ENCODE data around the gene ERLIN1. TPM values are rescaled to one million over a fixed set of nuclear protein-coding genes. Genes with fewer than 3 reads are reported as not detected.

Gene ERLIN1
- total and polyA plus RNA-seq, 10 of the 15 experiments (the other 5 are each of a cell fraction or from before 2014, with no cell fraction given), result 4.9 to 21.7 (median 13.0) TPM

DNA sequence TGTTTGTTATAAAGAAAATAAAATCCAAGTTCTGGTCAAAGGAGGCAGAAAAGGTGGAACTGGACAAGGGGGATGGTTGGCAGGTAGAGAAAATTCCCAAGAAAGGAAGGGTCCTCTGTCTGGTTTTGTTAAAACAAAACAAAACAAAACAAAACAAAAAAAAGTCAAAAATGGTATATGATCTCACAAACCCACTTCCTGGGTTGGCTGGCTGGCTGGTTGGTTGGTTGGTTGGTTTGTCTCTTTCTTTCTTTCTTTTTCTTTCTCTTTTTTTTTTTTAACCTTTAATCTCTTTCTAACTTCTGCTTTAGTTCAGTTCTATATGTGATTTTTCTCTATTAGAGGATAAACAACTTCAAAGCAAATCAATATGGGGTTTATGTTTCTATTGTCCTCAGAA is 63.0 kb downstream of the ERLIN1 start (continued):
- TF ChIP-seq, protein P1, sequence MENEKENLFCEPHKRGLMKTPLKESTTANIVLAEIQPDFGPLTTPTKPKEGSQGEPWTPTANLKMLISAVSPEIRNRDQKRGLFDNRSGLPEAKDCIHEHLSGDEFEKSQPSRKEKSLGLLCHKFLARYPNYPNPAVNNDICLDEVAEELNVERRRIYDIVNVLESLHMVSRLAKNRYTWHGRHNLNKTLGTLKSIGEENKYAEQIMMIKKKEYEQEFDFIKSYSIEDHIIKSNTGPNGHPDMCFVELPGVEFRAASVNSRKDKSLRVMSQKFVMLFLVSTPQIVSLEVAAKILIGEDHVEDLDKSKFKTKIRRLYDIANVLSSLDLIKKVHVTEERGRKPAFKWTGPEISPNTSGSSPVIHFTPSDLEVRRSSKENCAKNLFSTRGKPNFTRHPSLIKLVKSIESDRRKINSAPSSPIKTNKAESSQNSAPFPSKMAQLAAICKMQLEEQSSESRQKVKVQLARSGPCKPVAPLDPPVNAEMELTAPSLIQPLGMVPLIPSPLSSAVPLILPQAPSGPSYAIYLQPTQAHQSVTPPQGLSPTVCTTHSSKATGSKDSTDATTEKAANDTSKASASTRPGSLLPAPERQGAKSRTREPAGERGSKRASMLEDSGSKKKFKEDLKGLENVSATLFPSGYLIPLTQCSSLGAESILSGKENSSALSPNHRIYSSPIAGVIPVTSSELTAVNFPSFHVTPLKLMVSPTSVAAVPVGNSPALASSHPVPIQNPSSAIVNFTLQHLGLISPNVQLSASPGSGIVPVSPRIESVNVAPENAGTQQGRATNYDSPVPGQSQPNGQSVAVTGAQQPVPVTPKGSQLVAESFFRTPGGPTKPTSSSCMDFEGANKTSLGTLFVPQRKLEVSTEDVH (IDR thresholded peaks at IDR 0.05; ENCODE audit: low read depth, partially characterized antibody), result no peak
- TF ChIP-seq RUNX3 (IDR thresholded peaks at IDR 0.05; ENCODE audit: low read length) (peak; percentile 33; the same call in 1 of the 2 replicates), SP1 (IDR thresholded peaks at IDR 0.05; ENCODE audit: low read depth, low read length) (no peak), POLR2A (IDR thresholded peaks at IDR 0.05; ENCODE audit: low read depth, low read length) (no peak), JUND (IDR thresholded peaks at IDR 0.05; ENCODE audit: low read depth, low read length) (no peak), MEF2A (IDR thresholded peaks at IDR 0.05; ENCODE audit: insufficient read depth, low read depth, low read length) (0 out of 2 replicates have a peak, but pooled peaks have one; percentile 46)
- TF ChIP-seq, protein P2, sequence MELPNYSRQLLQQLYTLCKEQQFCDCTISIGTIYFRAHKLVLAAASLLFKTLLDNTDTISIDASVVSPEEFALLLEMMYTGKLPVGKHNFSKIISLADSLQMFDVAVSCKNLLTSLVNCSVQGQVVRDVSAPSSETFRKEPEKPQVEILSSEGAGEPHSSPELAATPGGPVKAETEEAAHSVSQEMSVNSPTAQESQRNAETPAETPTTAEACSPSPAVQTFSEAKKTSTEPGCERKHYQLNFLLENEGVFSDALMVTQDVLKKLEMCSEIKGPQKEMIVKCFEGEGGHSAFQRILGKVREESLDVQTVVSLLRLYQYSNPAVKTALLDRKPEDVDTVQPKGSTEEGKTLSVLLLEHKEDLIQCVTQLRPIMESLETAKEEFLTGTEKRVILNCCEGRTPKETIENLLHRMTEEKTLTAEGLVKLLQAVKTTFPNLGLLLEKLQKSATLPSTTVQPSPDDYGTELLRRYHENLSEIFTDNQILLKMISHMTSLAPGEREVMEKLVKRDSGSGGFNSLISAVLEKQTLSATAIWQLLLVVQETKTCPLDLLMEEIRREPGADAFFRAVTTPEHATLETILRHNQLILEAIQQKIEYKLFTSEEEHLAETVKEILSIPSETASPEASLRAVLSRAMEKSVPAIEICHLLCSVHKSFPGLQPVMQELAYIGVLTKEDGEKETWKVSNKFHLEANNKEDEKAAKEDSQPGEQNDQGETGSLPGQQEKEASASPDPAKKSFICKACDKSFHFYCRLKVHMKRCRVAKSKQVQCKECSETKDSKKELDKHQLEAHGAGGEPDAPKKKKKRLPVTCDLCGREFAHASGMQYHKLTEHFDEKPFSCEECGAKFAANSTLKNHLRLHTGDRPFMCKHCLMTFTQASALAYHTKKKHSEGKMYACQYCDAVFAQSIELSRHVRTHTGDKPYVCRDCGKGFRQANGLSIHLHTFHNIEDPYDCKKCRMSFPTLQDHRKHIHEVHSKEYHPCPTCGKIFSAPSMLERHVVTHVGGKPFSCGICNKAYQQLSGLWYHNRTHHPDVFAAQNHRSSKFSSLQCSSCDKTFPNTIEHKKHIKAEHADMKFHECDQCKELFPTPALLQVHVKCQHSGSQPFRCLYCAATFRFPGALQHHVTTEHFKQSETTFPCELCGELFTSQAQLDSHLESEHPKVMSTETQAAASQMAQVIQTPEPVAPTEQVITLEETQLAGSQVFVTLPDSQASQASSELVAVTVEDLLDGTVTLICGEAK (IDR thresholded peaks at IDR 0.05; ENCODE audit: borderline replicate concordance), result peak; percentile 29; the same call in 1 of the 2 replicates
- TF ChIP-seq, protein P3, sequence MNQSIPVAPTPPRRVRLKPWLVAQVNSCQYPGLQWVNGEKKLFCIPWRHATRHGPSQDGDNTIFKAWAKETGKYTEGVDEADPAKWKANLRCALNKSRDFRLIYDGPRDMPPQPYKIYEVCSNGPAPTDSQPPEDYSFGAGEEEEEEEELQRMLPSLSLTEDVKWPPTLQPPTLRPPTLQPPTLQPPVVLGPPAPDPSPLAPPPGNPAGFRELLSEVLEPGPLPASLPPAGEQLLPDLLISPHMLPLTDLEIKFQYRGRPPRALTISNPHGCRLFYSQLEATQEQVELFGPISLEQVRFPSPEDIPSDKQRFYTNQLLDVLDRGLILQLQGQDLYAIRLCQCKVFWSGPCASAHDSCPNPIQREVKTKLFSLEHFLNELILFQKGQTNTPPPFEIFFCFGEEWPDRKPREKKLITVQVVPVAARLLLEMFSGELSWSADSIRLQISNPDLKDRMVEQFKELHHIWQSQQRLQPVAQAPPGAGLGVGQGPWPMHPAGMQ (IDR thresholded peaks at IDR 0.05; ENCODE audit: borderline replicate concordance), result no peak
- TF ChIP-seq, protein P4, sequence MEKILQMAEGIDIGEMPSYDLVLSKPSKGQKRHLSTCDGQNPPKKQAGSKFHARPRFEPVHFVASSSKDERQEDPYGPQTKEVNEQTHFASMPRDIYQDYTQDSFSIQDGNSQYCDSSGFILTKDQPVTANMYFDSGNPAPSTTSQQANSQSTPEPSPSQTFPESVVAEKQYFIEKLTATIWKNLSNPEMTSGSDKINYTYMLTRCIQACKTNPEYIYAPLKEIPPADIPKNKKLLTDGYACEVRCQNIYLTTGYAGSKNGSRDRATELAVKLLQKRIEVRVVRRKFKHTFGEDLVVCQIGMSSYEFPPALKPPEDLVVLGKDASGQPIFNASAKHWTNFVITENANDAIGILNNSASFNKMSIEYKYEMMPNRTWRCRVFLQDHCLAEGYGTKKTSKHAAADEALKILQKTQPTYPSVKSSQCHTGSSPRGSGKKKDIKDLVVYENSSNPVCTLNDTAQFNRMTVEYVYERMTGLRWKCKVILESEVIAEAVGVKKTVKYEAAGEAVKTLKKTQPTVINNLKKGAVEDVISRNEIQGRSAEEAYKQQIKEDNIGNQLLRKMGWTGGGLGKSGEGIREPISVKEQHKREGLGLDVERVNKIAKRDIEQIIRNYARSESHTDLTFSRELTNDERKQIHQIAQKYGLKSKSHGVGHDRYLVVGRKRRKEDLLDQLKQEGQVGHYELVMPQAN (conservative IDR thresholded peaks at IDR 0.05), result no peak
